Gastroesophageal sphincter (tissue), 4 donors: ENCODE data around the gene NOD1. TPM values are rescaled to one million over a fixed set of nuclear protein-coding genes. Genes with fewer than 3 reads are reported as not detected.
"Not testable (repeated sequence)": the region's sequence is repeated elsewhere in the genome, so short reads cannot be mapped to it uniquely, and the experiment has no call there.

Experiments
- ATAC-seq: fragments of 150-250 bp; one replicate; pipeline ENCODE4 v1.9.1; 2016; ENCODE audit warnings: mild to moderate bottlenecking, moderate library complexity
- H3K27ac ChIP-seq, 4 donors: fragments of 200-600 bp; sonication (generic) in 3 of 4; 1 replicate in 3 of 4; 2 replicates in 1 of 4; pipeline ENCODE4 v1.5.1; 2016 to 2019
- H3K27me3 ChIP-seq: fragments of 200-600 bp; sonication (generic); one replicate; pipeline ENCODE4 v1.5.1; 2019
- H3K36me3 ChIP-seq, 2 donors: fragments of 200-600 bp; sonication (generic); one replicate each; pipeline ENCODE4 v1.5.1; 2019; ENCODE audit warnings: control low read depth in 1 of 2
- H3K4me1 ChIP-seq, 3 donors: fragments of 200-600 bp; sonication (generic); 1 replicate in 2 of 3; 2 replicates in 1 of 3; pipeline ENCODE4 v1.5.1; 2016 to 2019; ENCODE audit warnings: control low read depth in 2 of 3
- H3K4me3 ChIP-seq, 2 donors: fragments of 200-600 bp; sonication (generic); one replicate each; pipeline ENCODE4 v1.5.1; 2019; ENCODE audit warnings: mild to moderate bottlenecking in 1 of 2, moderate library complexity in 1 of 2
- H3K9me3 ChIP-seq, 3 donors: fragments of 200-600 bp; sonication (generic); one replicate each; pipeline ENCODE4 v1.5.1; 2017 to 2019; ENCODE audit warnings: control low read depth in 2 of 3
- CTCF ChIP-seq, 4 experiments: fragments of 200-600 bp in 2 of 4; fragments of 450-650 bp in 2 of 4; sonication (generic) in 1 of 4; IDR thresholded peaks; one replicate each; pipeline ENCODE4 v1.5.1; 2017 to 2019; ENCODE audit warnings: antibody characterized with exemption in 4 of 4, mild to moderate bottlenecking in 2 of 4, moderate library complexity in 2 of 4
- EP300 ChIP-seq: sonication (generic); formaldehyde crosslinking; IDR thresholded peaks from one replicate; pipeline ENCODE4 v1.6.1; 2017; ENCODE audit warnings: antibody characterized with exemption, mild to moderate bottlenecking
- POLR2A ChIP-seq, 2 donors: fragments of 450-650 bp; IDR thresholded peaks; one replicate each; pipeline ENCODE4 v1.6.1; 2017; ENCODE audit warnings: antibody characterized with exemption in 2 of 2, mild to moderate bottlenecking in 2 of 2, moderate library complexity in 1 of 2
- POLR2AphosphoS5 ChIP-seq: sonication (generic); formaldehyde crosslinking; IDR thresholded peaks from one replicate; pipeline ENCODE4 v1.6.1; 2017; ENCODE audit warnings: antibody characterized with exemption
- WGBS, 2 donors: methylation state at CpG; one replicate each; pipeline ENCODE4 v1.1.5; 2018; ENCODE audit warnings: low coverage in 1 of 2; 5-methylcytosine and 5-hydroxymethylcytosine counted together
- total RNA-seq, 4 donors: library from RNA; depleted of rRNA; stranded (reverse); fragments of >200 nt; gene quantifications; one replicate each; pipeline ENCODE4 v1.1.0, GENCODE V29; 2016

NOD1 gene
- total RNA-seq, 4 donors from 2014 or later: 10.3 to 28.1 (median 16.9) TPM

GRCh38 chr7:30510124-30511075 is 31.8 kb upstream of the NOD1 start:
- peaks cover 0 to 5% (median 0%) of the 10 kb centered on the region in 3 donors for H3K4me1 ChIP-seq
- H3K4me3 ChIP-seq: no peak overlapping the region
- 71 to 81% methylated on average over 4 of the region's 4 CpGs for WGBS, 2 donors

GRCh38 chr7:30509171-30509857 is 30.7 kb upstream of the NOD1 start:
- H3K36me3 ChIP-seq, ATAC-seq, H3K4me3 ChIP-seq, H3K27ac ChIP-seq, H3K9me3 ChIP-seq, H3K27me3 ChIP-seq, H3K4me1 ChIP-seq: not testable (repeated sequence)
- 50% methylated on average over 4 to 5 of the region's 9 CpGs for WGBS, 2 donors

More at GRCh38 chr7:30510124-30511075, 31.8 kb upstream of the NOD1 start:
- no peak for ATAC-seq
- H3K36me3 ChIP-seq: no peaks in the 10 kb centered on the region
- H3K27ac ChIP-seq: no peak overlapping the region
- no peaks in the 10 kb centered on the region for H3K9me3 ChIP-seq
- TF ChIP-seq CTCF (IDR thresholded peaks at IDR 0.05) (peak; percentile 70 to 80 (median 71)), EP300 (no peak)
- no peaks in the 10 kb centered on the region for H3K27me3 ChIP-seq

- not testable (repeated sequence) for H3K27ac ChIP-seq, H3K9me3 ChIP-seq, H3K27me3 ChIP-seq, ATAC-seq, H3K36me3 ChIP-seq, H3K4me3 ChIP-seq
- peaks cover 0 to 25% (median 0%) of the 10 kb centered on the region in 3 donors for H3K4me1 ChIP-seq
- 89 to 93% methylated on average over 3 to 6 of the region's 9 CpGs for WGBS, 2 donors
Observed at GRCh38 chr7:30507346-30507900, 28.8 kb upstream of the NOD1 start.

- no peak for ATAC-seq
- Histone ChIP-seq H3K27me3 (no peaks in the 10 kb centered on the region), H3K9me3 (no peaks in the 10 kb centered on the region), H3K36me3 (no peaks in the 10 kb centered on the region), H3K27ac (peak overlapping the region; percentile 68 to 93 (median 92)), H3K4me3 (peak overlapping the region; percentile 90), H3K4me1 (peaks cover 0 to 28% (median 0%) of the 10 kb centered on the region in 3 donors)
- TF ChIP-seq POLR2A (IDR thresholded peaks at IDR 0.05) (no peak), POLR2AphosphoS5 (no peak), CTCF (IDR thresholded peaks at IDR 0.05) (peak in 1 of 4 experiments; percentile 30)
- 19 to 38% methylated on average over 6 to 15 of the region's 19 CpGs for WGBS, 2 donors
Observed at GRCh38 chr7:30505174-30505697, 26.7 kb upstream of the NOD1 start.

- peaks cover 0 to 3% of the 10 kb centered on the region in 2 donors for H3K36me3 ChIP-seq
- H3K4me3 ChIP-seq: peak within 1 kb of the TSS; percentile 90
- ATAC-seq: peak; percentile 99
- no peaks in the 10 kb centered on the region for H3K27me3 ChIP-seq
- peak; percentile 54 to 61 for TF ChIP-seq POLR2A (IDR thresholded peaks at IDR 0.05)
- no peak for TF ChIP-seq EP300
- TF ChIP-seq CTCF (IDR thresholded peaks at IDR 0.05): peak in 1 of 4 experiments; percentile 9
- TF ChIP-seq POLR2AphosphoS5: peak; percentile 78
- no peaks in the 10 kb centered on the region for H3K9me3 ChIP-seq
- H3K27ac ChIP-seq: peak within 1 kb of the TSS; percentile 68 to 93 (median 92)
- peaks cover 0 to 28% (median 0%) of the 10 kb centered on the region in 3 donors for H3K4me1 ChIP-seq
- 0 to 3% methylated on average over 7 to 8 of the region's 64 CpGs for WGBS, 2 donors
Observed at GRCh38 chr7:30504301-30505173, 26.0 kb upstream of the NOD1 start, which contains the start of gene GGCT. Gene GGCT, minus strand, starts transcription at chr7:30504829. Its CDS starts 120 bp downstream, at chr7:30504709.
